K562 treated with DMSO at 1 percent for 4 hours (cell line): Measurements from ENCODE around the gene GDPGP1. TPM values are rescaled to one million over a fixed set of nuclear protein-coding genes. Genes with fewer than 3 reads are reported as not detected.

Experiments
- total RNA-seq: library from RNA; unstranded; fragments of 300-600 nt; gene quantifications from 2 replicates; pipeline ENCODE4 v1.2.3, GENCODE V29; 2022; ENCODE audit not compliant: insufficient read depth

GDPGP1 gene
- 1.7 and 4.0 TPM in 2 replicates for total RNA-seq

DNA sequence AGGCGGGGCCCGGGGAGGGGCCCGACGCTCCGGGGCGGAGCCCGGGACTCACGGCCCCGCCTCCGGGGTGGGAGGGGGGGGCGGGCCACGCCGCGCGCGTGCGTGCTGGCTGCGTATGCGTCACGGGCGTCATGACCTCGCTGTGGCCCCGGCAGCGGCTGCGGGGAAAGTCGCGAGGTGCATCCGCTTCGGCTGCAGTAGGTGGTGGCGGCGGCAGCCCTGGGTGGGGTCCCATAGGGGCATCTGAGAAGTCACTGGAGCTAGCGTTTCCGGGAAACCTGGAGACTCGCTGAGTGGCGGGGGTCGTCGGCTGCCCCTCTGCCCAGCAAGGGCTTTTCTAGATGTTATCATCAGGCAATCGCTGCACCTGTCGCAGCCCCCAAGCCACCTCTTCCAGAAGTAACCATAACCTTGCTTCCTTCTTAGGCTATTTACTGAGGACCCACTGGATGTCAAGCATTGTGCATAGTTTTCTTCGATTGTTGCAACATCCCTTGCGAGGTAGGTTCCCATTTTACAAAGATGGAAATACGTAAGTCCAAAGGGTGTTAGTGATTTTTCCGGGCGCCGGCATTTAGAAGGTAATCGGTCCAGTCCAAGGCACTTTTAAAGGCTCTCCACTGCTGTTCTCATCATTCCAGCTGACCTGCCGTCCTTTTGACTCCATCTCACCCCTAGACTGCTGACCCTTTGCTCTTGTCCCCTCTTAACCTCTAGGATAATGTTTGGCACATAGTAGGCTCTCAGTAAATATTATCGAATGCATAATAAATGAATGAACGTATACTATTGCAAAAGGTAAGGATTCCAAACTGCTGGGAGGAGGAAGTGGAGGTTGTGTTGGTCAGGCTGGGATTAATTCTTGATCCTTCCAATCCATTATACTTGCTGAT lies at the start of gene GDPGP1:
GDPGP1 (plus strand) TSS at position 114 of the 893 bp plus-strand sequence. CDS start 6,700 bp downstream, outside the sequence.

DNA sequence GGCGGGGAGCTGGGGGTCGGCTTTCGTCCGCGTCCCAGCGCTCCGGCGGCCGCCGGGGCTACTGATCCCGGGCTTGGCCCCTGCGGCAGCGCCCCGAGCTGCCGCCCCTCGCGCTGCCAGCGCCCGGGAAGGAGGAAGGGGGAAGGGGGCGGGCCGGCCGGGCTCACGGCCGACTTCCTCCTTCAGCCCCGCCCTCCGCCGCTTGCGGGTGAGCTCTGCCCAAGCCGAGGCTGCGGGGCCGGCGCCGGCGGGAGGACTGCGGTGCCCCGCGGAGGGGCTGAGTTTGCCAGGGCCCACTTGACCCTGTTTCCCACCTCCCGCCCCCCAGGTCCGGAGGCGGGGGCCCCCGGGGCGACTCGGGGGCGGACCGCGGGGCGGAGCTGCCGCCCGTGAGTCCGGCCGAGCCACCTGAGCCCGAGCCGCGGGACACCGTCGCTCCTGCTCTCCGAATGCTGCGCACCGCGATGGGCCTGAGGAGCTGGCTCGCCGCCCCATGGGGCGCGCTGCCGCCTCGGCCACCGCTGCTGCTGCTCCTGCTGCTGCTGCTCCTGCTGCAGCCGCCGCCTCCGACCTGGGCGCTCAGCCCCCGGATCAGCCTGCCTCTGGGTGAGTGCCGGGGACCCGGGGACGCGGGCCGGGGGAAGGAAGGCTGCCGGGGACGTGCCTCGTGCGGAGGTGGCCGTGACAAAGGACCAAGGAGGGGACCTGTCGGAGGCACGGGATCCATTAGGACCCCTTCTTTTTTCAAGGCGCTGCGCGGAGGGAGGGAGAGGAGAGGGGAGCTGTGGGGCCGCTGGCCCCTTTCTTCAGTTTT lies 32.7 kb upstream of the GDPGP1 start, which contains the start of gene SEMA4B:
SEMA4B (plus strand) TSS at position 201 of the 814 bp plus-strand sequence; CDS start at position 450, 249 bp downstream.

DNA sequence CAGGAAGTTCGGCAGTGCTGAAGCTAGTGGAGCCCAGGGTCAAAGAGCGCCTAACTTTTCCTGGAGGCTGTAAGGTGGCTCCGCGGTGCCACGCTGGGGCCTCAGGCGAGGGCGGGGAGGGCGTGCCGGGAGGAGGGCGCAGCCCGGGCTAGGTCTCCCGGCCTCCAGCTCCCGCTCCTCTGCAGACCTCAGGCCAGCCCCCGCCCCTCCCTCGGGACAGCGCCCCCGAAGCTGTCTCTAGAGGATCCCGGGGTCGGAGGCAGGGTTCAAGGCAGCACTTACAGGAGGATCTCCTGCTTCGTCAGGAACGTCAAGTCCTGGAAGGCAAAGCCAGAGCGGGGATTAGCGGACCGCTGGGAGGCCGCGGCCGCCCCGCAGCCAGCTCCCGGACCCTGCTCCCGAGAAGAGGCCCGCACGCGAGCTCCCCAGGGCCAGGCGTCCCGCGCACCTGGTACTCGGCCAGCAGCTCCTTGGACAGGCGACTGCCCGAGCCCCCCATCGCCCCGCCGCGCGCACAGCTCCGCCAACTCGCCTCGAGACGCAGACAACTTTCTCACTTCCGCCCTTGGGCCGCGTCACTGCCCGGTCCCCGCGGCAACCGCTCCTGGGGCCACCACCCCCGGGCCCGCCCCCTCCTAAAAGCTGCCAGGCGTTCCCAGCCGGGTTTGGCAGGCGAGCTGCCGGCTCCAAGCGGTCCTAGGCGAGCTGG lies 468 bp upstream of the GDPGP1 start, which contains the start of gene CIB1:
CIB1 (minus strand) TSS at position 555 of the 709 bp plus-strand sequence; CDS start at position 499, 56 bp downstream.

DNA sequence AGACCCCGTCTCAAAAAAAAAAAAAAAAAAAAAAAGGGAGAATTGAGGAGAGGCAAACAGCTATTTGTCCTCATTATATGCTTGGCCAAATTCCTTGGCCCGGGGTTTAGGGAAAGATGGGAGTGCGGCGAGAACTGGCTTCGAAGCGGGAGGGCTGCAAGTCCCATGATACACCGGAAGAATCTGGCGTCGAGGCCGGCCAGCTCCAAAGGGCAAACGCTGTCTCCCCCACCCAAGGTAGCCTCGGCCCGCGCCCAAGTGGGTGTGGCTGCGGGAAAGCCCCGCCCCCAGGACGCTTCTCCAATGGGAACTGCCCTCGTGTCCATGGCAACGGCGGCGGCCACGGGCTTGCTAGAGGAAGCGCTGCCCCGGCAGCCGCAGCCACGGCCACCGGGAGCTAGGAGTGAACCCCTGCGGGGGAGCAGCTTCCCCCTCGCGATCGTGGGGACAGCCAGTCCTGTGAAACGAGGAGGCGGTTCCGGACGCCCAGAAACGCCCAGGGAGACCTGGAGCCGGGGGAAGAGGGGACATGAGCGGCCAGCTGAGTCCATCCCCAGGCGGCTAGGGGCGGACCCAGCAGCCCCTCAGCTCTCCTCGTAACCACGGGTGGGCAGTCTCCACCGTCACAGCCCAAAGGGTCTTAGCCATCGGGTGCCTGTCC lies 15.3 kb downstream of the GDPGP1 start, which contains the start of gene TTLL13:
TTLL13 (plus strand) TSS at position 354 of the 661 bp plus-strand sequence. CDS start 1,075 bp downstream, outside the sequence.

DNA sequence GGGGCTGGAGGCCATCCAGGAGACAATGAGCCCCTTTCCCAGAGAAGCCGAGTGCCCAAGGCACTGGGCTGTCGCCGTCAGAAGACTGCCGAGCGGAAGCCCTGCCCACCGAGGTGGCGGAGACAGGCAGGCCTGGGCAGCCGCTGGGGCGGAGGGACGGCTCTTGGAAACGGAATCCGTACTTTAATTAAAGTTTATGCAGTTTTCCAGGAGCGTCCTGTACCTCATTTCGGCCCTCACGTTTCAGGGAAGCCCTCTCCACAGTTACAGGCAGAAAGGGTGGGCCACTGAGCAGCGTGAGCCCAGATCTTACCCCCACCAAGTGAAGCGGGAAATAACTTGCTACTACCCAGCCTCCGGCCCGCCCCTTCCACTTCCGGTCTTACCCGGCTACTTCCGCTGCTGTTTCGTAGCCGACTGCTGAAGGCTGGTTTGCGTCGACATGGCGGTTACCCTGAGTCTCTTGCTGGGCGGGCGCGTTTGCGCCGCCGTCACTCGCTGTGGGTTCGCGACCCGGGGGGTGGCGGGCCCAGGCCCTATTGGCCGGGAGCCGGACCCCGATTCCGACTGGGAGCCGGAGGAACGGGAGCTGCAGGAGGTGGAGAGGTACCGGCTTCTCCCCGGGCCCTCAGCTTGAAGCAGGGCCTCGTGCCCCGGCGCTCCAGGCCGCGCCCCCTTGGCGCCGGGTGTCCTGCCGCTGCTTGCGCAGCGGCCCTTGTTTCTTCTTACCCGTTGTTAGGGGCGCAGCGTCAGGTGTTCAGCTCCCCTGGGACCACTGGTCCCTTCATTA lies 31.5 kb downstream of the GDPGP1 start, which contains the start of gene NGRN:
NGRN (plus strand) TSS at position 402 of the 790 bp plus-strand sequence; CDS start at position 443, 41 bp downstream.

Other genes starting within 250 kb of the GDPGP1 start
- 7.6 and 8.0 TPM in 2 replicates for gene ZNF710, start 232.9 kb upstream of the GDPGP1 start, total RNA-seq
- 86.0 and 111 TPM in 2 replicates for gene IDH2, start 131.7 kb upstream of the GDPGP1 start, total RNA-seq
- gene SEMA4B, start 32.9 kb upstream of the GDPGP1 start, total RNA-seq, result 25.2 and 36.5 TPM in 2 replicates
- 126 and 166 TPM in 2 replicates for gene CIB1, start 268 bp upstream of the GDPGP1 start, total RNA-seq
- not detected in 2 replicates for gene TTLL13, start 15.3 kb downstream of the GDPGP1 start, total RNA-seq
- gene NGRN, start 31.5 kb downstream of the GDPGP1 start, total RNA-seq, result 55.7 and 60.1 TPM in 2 replicates
- gene ZNF774, start 118.1 kb downstream of the GDPGP1 start, total RNA-seq, result 0.65 and 1.1 TPM in 2 replicates
- gene IQGAP1, start 154.0 kb downstream of the GDPGP1 start, total RNA-seq, result 72.0 and 73.1 TPM in 2 replicates